Thoracic aorta (tissue), 2 donors: ENCODE data around the gene LRP2. TPM values are rescaled to one million over a fixed set of nuclear protein-coding genes. Genes with fewer than 3 reads are reported as not detected.

Experiments used
- ATAC-seq: fragments of 150-250 bp; one replicate; pipeline ENCODE4 v1.8.0; 2017; ENCODE audit warnings: low read depth; ENCODE audit not compliant: insufficient number of reproducible peaks, low FRiP score
- DNase-seq: peaks from one replicate; pipeline ENCODE4 v3.0.0-alpha.2; 2020; ENCODE audit warnings: low spot score
- H3K27ac ChIP-seq, 2 donors: fragments of 200-600 bp; sonication (generic); 1 replicate in 1 of 2; 2 replicates in 1 of 2; pipeline ENCODE4 v1.5.1; 2016; ENCODE audit warnings: mild to moderate bottlenecking in 2 of 2, moderate library complexity in 2 of 2
- H3K27me3 ChIP-seq: fragments of 200-600 bp; sonication (generic); replicated peaks from 2 replicates; pipeline ENCODE4 v1.6.0; 2016; ENCODE audit warnings: mild to moderate bottlenecking; ENCODE audit not compliant: insufficient read depth
- H3K36me3 ChIP-seq: fragments of 200-600 bp; sonication (generic); one replicate; pipeline ENCODE4 v1.5.1; 2016
- H3K4me1 ChIP-seq, 2 donors: fragments of 200-600 bp; sonication (generic); 1 replicate in 1 of 2; 2 replicates in 1 of 2; pipeline versions ENCODE4 v1.5.1 to v1.6.0; 2016; ENCODE audit warnings: low read depth in 2 of 2, mild to moderate bottlenecking in 1 of 2; ENCODE audit not compliant: control insufficient read depth in 1 of 2
- H3K4me3 ChIP-seq: fragments of 200-600 bp; sonication (generic); 2 replicates; pipeline ENCODE4 v1.5.1; 2016; ENCODE audit warnings: mild to moderate bottlenecking
- H3K9me3 ChIP-seq: fragments of 200-600 bp; sonication (generic); 2 replicates; pipeline ENCODE4 v1.5.1; 2016
- total RNA-seq, 2 donors: library from RNA; depleted of rRNA; stranded (reverse); fragments of >200 nt; gene quantifications; one replicate each; pipeline versions ENCODE4 v1.1.0 to v1.2.3, GENCODE V29; 2016
- TF ChIP-seq, protein P1 (sequence below): fragments of 200-600 bp; sonication (generic); IDR thresholded peaks from one replicate; pipeline ENCODE4 v1.5.1; 2019; ENCODE audit warnings: antibody characterized with exemption

LRP2 gene
- total RNA-seq, 2 donors from 2014 or later = 0.07 to 0.14 TPM

DNA sequence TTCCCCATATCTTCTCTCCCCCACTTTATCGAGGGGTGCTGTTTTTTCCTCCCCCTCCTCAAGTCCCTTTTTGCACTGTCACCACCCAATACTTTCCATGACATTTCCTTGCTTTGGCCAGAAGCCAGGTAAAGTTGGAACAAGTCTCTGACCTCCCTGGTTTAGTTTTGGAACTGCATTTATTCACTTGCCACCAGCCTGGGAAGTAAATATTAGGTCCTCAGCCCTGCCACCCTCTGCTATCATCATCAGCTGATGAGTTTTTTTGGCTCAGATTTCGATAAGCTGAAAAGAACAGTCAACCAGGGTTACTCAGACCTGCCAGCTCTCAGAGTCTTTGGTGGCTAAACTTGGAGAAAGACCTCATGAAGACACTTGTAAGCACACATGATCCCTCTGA is 246.0 kb downstream of the LRP2 start:
- Histone ChIP-seq H3K4me3 (no peak overlapping the region), H3K27ac (no peak overlapping the region), H3K27me3 (no peaks in the 10 kb centered on the region), H3K4me1 (no peaks in the 10 kb centered on the region), H3K36me3 (no peaks in the 10 kb centered on the region), H3K9me3 (no peaks in the 10 kb centered on the region)
- ATAC-seq = no peak
- DNase-seq = no peak
- TF ChIP-seq, protein P1, sequence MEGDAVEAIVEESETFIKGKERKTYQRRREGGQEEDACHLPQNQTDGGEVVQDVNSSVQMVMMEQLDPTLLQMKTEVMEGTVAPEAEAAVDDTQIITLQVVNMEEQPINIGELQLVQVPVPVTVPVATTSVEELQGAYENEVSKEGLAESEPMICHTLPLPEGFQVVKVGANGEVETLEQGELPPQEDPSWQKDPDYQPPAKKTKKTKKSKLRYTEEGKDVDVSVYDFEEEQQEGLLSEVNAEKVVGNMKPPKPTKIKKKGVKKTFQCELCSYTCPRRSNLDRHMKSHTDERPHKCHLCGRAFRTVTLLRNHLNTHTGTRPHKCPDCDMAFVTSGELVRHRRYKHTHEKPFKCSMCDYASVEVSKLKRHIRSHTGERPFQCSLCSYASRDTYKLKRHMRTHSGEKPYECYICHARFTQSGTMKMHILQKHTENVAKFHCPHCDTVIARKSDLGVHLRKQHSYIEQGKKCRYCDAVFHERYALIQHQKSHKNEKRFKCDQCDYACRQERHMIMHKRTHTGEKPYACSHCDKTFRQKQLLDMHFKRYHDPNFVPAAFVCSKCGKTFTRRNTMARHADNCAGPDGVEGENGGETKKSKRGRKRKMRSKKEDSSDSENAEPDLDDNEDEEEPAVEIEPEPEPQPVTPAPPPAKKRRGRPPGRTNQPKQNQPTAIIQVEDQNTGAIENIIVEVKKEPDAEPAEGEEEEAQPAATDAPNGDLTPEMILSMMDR = no peak

DNA sequence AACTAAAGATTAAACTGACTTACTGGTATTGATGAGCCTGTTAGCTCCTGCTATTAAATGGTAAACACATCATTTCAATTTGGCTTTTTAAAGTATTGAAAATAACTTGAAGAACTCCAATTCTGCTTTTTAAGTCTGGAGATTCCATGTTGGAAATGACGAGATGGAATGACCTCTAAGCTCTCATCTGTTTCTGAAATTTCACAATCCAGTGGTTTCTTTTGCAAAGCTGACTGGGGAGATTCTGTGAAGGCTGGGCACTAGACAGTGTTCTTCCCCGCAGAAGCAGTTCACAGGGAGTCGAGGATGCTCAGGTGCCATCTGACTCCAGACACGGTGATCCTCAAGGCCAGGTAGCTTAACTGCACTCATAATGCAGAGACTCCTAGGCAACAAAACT is 248.3 kb downstream of the LRP2 start:
- TF ChIP-seq, protein P1 = no peak
- no peaks in the 10 kb centered on the region for H3K4me1 ChIP-seq
- ATAC-seq = no peak

DNA sequence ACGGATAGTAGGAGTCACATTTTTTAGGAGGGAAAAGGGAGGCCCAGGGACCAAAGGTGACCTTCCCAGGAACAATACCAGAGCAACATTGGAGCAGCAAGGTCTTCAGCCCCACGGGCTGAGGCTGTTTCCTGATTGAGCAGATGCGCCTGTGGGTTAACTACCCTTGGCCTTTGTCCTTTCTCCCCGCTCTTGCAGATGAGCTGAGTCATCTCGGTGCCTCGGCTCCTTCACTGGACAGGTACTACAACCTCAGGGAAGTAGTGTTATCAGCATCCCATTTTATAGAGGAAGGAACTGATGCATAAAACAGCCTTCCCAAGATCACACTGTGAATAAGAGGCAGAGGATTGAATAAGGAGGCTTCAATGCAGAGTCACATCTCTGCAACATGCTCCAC is 249.5 kb downstream of the LRP2 start:
- Histone ChIP-seq H3K4me3 (no peak overlapping the region), H3K27me3 (no peaks in the 10 kb centered on the region), H3K9me3 (no peaks in the 10 kb centered on the region), H3K36me3 (no peaks in the 10 kb centered on the region), H3K27ac (no peak overlapping the region), H3K4me1 (no peaks in the 10 kb centered on the region)
- ATAC-seq (no peak), DNase-seq (no peak)
- TF ChIP-seq, protein P1 = no peak

More for the DNA sequence above, 248.3 kb downstream of the LRP2 start:
- Histone ChIP-seq H3K9me3 (no peaks in the 10 kb centered on the region), H3K27me3 (no peaks in the 10 kb centered on the region), H3K36me3 (no peaks in the 10 kb centered on the region), H3K27ac (no peak overlapping the region), H3K4me3 (no peak overlapping the region)
- DNase-seq = no peak

DNA sequence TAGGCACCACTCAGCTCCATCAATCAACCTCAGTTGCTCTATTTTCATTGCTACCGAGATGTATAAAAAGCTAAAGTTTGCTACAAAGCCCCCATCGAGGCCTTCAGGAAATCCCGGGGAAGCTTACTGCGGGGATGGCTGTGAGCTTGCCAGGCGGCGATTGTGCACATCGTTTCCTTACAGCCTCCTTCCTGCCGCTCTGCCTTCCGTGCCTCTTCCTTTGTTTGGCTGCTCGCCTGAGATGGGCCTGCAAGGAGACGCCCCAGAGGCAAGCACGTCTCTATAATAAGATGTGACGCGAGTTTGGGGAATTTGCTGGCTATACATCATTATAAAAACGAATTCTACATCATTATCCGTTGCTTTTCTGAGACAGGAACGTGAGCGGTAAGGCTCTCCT is 251.4 kb downstream of the LRP2 start:
- ATAC-seq (no peak), DNase-seq (no peak)
- no peak overlapping the region for H3K27ac ChIP-seq
- no peak overlapping the region for H3K4me3 ChIP-seq
- H3K4me1 ChIP-seq = no peaks in the 10 kb centered on the region
- no peaks in the 10 kb centered on the region for H3K36me3 ChIP-seq
- H3K9me3 ChIP-seq = no peaks in the 10 kb centered on the region
- no peaks in the 10 kb centered on the region for H3K27me3 ChIP-seq
- TF ChIP-seq, protein P1 = no peak

DNA sequence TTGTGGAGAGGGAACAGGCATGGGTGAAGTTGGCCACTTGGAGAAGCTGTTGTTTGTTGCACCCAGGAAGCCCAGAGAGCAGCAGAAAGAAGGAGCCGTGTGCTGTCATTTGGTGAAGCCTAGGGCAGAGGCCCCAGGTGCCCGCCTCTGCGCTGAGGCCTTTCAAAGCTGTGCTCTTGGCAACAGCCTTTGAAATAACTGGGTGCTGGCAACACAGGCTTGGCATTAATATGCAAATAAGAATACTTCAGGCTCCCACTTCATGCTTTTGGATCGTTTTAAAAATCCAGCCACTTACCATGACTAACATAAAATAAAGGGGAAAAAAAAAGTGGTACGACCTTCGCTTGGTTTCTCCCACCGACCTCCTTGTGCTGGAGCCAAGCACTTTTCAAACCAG is 251.9 kb downstream of the LRP2 start:
- Histone ChIP-seq H3K27me3 (no peaks in the 10 kb centered on the region), H3K4me3 (no peak overlapping the region), H3K27ac (no peak overlapping the region), H3K4me1 (no peaks in the 10 kb centered on the region), H3K36me3 (no peaks in the 10 kb centered on the region), H3K9me3 (no peaks in the 10 kb centered on the region)
- no peak for DNase-seq
- ATAC-seq = no peak
- TF ChIP-seq, protein P1 = no peak
